GM23338 (cell line): Measurements from ENCODE around the gene CALML3. TPM values are rescaled to one million over a fixed set of nuclear protein-coding genes. Genes with fewer than 3 reads are reported as not detected.

Experiments
- ATAC-seq: fragments of 200-7000 bp; cut with Tn5 transposase; 3 replicates; pipeline ENCODE4 v1.9.1; 2020
- DNase-seq: peaks from one replicate; pipeline ENCODE4 v3.0.0-alpha.2; 2015; ENCODE audit warnings: low spot score
- H2AFZ ChIP-seq: fragments of 200-600 bp; sonication (generic); 2 replicates; pipeline ENCODE4 v1.8.0; 2016; ENCODE audit warnings: antibody characterized with exemption, mild to moderate bottlenecking, moderate library complexity
- H3F3A ChIP-seq: fragments of 200-600 bp; sonication (generic); replicated peaks from 2 replicates; pipeline ENCODE4 v1.8.0; 2017; ENCODE audit warnings: antibody characterized with exemption, mixed run types, low read depth
- H3K27ac ChIP-seq: fragments of 200-600 bp; sonication (generic); 2 replicates; pipeline ENCODE4 v1.6.1; 2016; ENCODE audit warnings: low read depth
- H3K27me3 ChIP-seq: fragments of 200-600 bp; sonication (generic); 2 replicates; pipeline ENCODE4 v1.8.0; 2016; ENCODE audit warnings: mild to moderate bottlenecking, mixed run types, moderate library complexity; ENCODE audit not compliant: insufficient read depth
- H3K36me3 ChIP-seq: fragments of 200-600 bp; sonication (generic); 2 replicates; pipeline ENCODE4 v1.8.0; 2016; ENCODE audit warnings: mild to moderate bottlenecking; ENCODE audit not compliant: insufficient read depth
- H3K4me1 ChIP-seq: fragments of 200-600 bp; sonication (generic); 2 replicates; pipeline ENCODE4 v1.8.0; 2016; ENCODE audit warnings: mild to moderate bottlenecking, moderate library complexity; ENCODE audit not compliant: insufficient read depth
- H3K4me2 ChIP-seq: fragments of 200-600 bp; sonication (generic); 2 replicates; pipeline ENCODE4 v1.7.1; 2017; ENCODE audit warnings: mixed run types
- H3K4me3 ChIP-seq: fragments of 200-600 bp; sonication (generic); 2 replicates; pipeline ENCODE4 v1.6.1; 2016; ENCODE audit warnings: mixed run types
- H3K79me2 ChIP-seq: fragments of 200-600 bp; sonication (generic); replicated peaks from 2 replicates; pipeline ENCODE4 v1.8.0; 2017; ENCODE audit warnings: mild to moderate bottlenecking; ENCODE audit not compliant: insufficient read depth
- H3K9me2 ChIP-seq: fragments of 200-600 bp; sonication (generic); 2 replicates; pipeline ENCODE4 v1.8.0; 2017; ENCODE audit not compliant: insufficient read depth
- H4K20me1 ChIP-seq: fragments of 200-600 bp; sonication (generic); replicated peaks from 2 replicates; pipeline ENCODE4 v1.8.0; 2017; ENCODE audit warnings: mild to moderate bottlenecking; ENCODE audit not compliant: insufficient read depth
- H3K27ac Mint-ChIP-seq: 2 replicates; pipeline ENCODE4 v1.8.0; 2020; ENCODE audit warnings: inconsistent platforms, mild to moderate bottlenecking, moderate library complexity, mixed read lengths
- H3K27me3 Mint-ChIP-seq: 3 replicates; pipeline ENCODE4 v1.8.0; 2022; ENCODE audit warnings: low read depth, mild to moderate bottlenecking, moderate library complexity, mixed read lengths, inconsistent platforms; ENCODE audit not compliant: insufficient read depth, poor library complexity
- H3K36me3 Mint-ChIP-seq: 3 replicates; pipeline ENCODE4 v1.8.0; 2021; ENCODE audit warnings: low read depth, mild to moderate bottlenecking, inconsistent platforms, moderate library complexity, mixed read lengths
- H3K4me1 Mint-ChIP-seq: 3 replicates; pipeline ENCODE4 v1.8.0; 2020; ENCODE audit warnings: mild to moderate bottlenecking, inconsistent platforms, mixed read lengths
- H3K4me3 Mint-ChIP-seq: 3 replicates; pipeline ENCODE4 v1.8.0; 2021; ENCODE audit warnings: moderate library complexity, mild to moderate bottlenecking, inconsistent platforms, mixed read lengths
- H3K9me3 Mint-ChIP-seq: 3 replicates; pipeline ENCODE4 v1.8.0; 2020; ENCODE audit warnings: moderate library complexity, mild to moderate bottlenecking, inconsistent platforms, mixed read lengths
- CREB1 ChIP-seq: fragments of 250-450 bp; sonication (Bioruptor Pico); IDR thresholded peaks from 2 replicates; pipeline ENCODE4 v1.5.0; 2020; ENCODE audit warnings: low read depth, mild to moderate bottlenecking, moderate library complexity
- CTCF ChIP-seq, 2 experiments: fragments of 200-600 bp in 1 of 2; sonication (generic) in 1 of 2; conservative IDR thresholded peaks; 2 replicates each; pipeline versions ENCODE4 v1.5.1 to v1.6.1; 2016 to 2017; ENCODE audit warnings: antibody characterized with exemption in 2 of 2, low read depth in 2 of 2, mild to moderate bottlenecking in 2 of 2, moderate library complexity in 1 of 2
- ETS1 ChIP-seq: IDR thresholded peaks from 2 replicates; pipeline ENCODE4 v1.6.1; 2016; ENCODE audit warnings: antibody characterized with exemption
- EZH2 ChIP-seq: fragments of 200-600 bp; sonication (generic); IDR thresholded peaks from one replicate; pipeline ENCODE4 v1.8.0; 2017; ENCODE audit warnings: antibody characterized with exemption, mild to moderate bottlenecking, low read depth; ENCODE audit not compliant: unreplicated experiment
- EZH2phosphoT487 ChIP-seq: fragments of 200-600 bp; sonication (generic); IDR thresholded peaks from one replicate; pipeline ENCODE4 v1.8.1; 2018; ENCODE audit warnings: antibody characterized with exemption; ENCODE audit not compliant: unreplicated experiment
- JUNB ChIP-seq: IDR thresholded peaks from one replicate; pipeline ENCODE4 v1.6.1; 2016; ENCODE audit warnings: antibody characterized with exemption; ENCODE audit not compliant: unreplicated experiment
- NANOG ChIP-seq: IDR thresholded peaks from 2 replicates; pipeline ENCODE4 v1.6.1; 2016; ENCODE audit warnings: antibody characterized with exemption, borderline replicate concordance
- POLR2AphosphoS5 ChIP-seq: IDR thresholded peaks from 2 replicates; pipeline ENCODE4 v1.6.1; 2016; ENCODE audit warnings: antibody characterized with exemption, low read depth
- REST ChIP-seq: IDR thresholded peaks from one replicate; pipeline ENCODE4 v1.6.1; 2018; ENCODE audit warnings: antibody characterized with exemption; ENCODE audit not compliant: unreplicated experiment
- STAT1 ChIP-seq: IDR thresholded peaks from one replicate; pipeline ENCODE4 v1.6.1; 2016; ENCODE audit warnings: antibody characterized with exemption; ENCODE audit not compliant: unreplicated experiment
- ZNF114 ChIP-seq: fragments of 250-450 bp; sonication (Bioruptor Pico); IDR thresholded peaks from 2 replicates; pipeline ENCODE4 v1.5.0; 2020; ENCODE audit warnings: mild to moderate bottlenecking, moderate library complexity
- ZNF331 ChIP-seq: fragments of 250-450 bp; sonication (Bioruptor Pico); IDR thresholded peaks from 2 replicates; pipeline ENCODE4 v1.5.0; 2020; ENCODE audit warnings: low read depth, mild to moderate bottlenecking, moderate library complexity
- ZNF462 ChIP-seq: fragments of 250-450 bp; sonication (Bioruptor Pico); IDR thresholded peaks from 2 replicates; pipeline ENCODE4 v1.5.0; 2020; ENCODE audit warnings: mild to moderate bottlenecking, moderate library complexity
- polyA plus RNA-seq: library from polyadenylated mRNA; unstranded; fragments of >200 nt; fragmentation: Nextera tagmentation; extraction: Ambion mirVana; gene quantifications from 2 replicates; pipeline ENCODE4 v1.2.1, GENCODE V29; 2016
- total RNA-seq: library from RNA; depleted of rRNA; stranded (reverse); fragments of >200 nt; shearing (Covaris generic); gene quantifications from 2 replicates; pipeline ENCODE4 v1.2.3, GENCODE V29; 2014

Gene CALML3
- total and polyA plus RNA-seq, 2 experiments from 2014 or later: not detected

- Histone ChIP-seq H3K4me1 (no peaks in the 10 kb centered on the region), H3K36me3 (no peaks in the 10 kb centered on the region), H4K20me1 (no peaks in the 10 kb centered on the region), H2AFZ (no peak overlapping the region), H3K9me2 (no peaks in the 10 kb centered on the region), H3K4me2 (no peak overlapping the region), H3K79me2 (no peaks in the 10 kb centered on the region), H3K4me3 (no peak overlapping the region), H3K27ac (no peak overlapping the region), H3F3A (no peaks in the 10 kb centered on the region), H3K27me3 (no peaks in the 10 kb centered on the region)
- H3K27me3 Mint-ChIP-seq: peaks cover 7% of the 10 kb centered on the region
- peaks cover 5% of the 10 kb centered on the region for H3K4me1 Mint-ChIP-seq
- ATAC-seq (no peak), DNase-seq (no peak)
- TF ChIP-seq ZNF462 (CRISPR knock-in tag) (no peak), CTCF (conservative IDR thresholded peaks at IDR 0.05; ENCODE audit: low read depth in 2 of 2) (no peak), CREB1 (CRISPR knock-in tag) (no peak), EZH2phosphoT487 (no peak), ETS1 (no peak), POLR2AphosphoS5 (no peak), ZNF114 (CRISPR knock-in tag) (no peak), REST (no peak), JUNB (no peak), NANOG (no peak), STAT1 (no peak), EZH2 (no peak), ZNF331 (CRISPR knock-in tag) (no peak)
- H3K27ac Mint-ChIP-seq: no peak overlapping the region
- no peaks in the 10 kb centered on the region for H3K9me3 Mint-ChIP-seq
- H3K36me3 Mint-ChIP-seq: no peaks in the 10 kb centered on the region; the same call in 2 of the 3 replicates
- no peak overlapping the region for H3K4me3 Mint-ChIP-seq
These were observed 44.2 kb downstream of the CALML3 start for GRCh38 chr10:5568984-5569383.
